Uterus (tissue), 2 donors: Measurements from ENCODE around the gene FOXN4.

Source experiments
- CTCF ChIP-seq, 4 experiments: fragments of 200-600 bp in 2 of 4; fragments of 450-650 bp in 2 of 4; sonication (generic) in 2 of 4; IDR thresholded peaks; one replicate each; pipeline ENCODE4 v1.5.1; 2016 to 2019; ENCODE audit warnings: antibody characterized with exemption in 4 of 4, mild to moderate bottlenecking in 2 of 4, moderate library complexity in 1 of 4
- POLR2A ChIP-seq, 2 donors: fragments of 450-650 bp; IDR thresholded peaks; one replicate each; pipeline ENCODE4 v1.6.1; 2016; ENCODE audit warnings: antibody characterized with exemption in 2 of 2, mild to moderate bottlenecking in 1 of 2, moderate library complexity in 1 of 2

DNA sequence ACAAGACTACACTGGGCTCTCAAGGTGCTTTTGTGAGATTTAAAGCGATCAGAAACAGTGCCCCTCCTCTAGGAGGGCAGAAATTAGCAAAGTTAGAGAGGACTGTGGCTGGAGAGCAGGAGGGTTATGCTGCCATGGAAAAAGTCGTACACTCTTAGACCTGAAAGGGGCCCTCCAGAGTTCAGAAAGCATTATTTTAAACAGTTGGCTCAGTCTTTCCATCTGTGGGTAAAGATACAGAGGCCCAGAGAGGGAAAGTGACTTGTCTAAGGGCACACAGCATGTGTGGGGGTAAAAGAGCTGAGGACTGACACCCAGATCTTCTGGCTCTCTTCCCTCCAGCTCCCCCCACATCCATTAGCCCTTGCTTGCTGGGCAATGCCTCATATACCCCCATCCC is 47.1 kb downstream of the FOXN4 start:
- TF ChIP-seq CTCF (IDR thresholded peaks at IDR 0.05) (no peak), POLR2A (IDR thresholded peaks at IDR 0.05) (no peak)
